ENCODE measurements around the gene TUBA4A.

TUBA4A gene

DNA sequence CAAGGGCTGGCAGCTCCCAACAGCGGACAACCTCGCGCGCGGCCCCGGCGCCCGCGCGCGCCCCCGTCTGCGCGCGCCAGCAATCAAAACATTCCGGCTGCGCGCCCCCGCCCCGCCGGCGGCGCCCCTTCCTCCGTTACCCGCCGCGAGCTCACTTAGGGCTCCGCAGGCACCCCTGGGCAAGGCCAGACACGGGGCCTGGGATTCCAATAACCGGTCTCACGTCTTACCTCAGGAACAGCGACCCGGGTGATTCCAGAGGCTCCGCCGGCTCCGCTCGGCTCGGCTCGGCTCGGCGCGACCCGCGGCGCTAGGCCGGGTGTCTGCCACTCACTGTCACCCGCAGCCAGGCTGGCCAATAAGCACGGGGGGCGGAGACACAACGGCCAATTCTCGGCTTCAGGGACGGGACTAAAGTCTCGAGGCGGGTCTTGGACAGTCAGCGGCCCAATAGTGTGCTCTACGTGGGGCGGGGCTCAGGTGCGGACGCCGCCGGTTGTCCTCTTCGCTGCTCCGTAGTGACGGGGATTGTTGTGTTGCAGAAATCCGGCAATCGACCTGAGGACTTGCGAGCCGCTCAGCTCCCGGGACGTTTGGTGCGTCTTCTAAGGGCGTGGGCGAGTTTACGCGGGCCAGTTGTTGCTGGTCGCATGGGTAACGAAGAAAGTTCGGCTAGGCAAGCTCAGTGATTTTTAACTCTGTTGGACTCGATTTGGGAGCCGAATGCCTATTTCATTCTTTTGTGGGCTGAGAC lies 24.2 kb downstream of the TUBA4A start, which contains the start of the genes ANKZF1 and ATG9A:
Gene ANKZF1, plus strand, starts transcription at position 502 of the 754 bp plus-strand sequence. CDS start 452 bp downstream, outside the sequence.
Gene ATG9A, minus strand, starts transcription at position 332 of the 754 bp plus-strand sequence. CDS start 1,612 bp downstream, outside the sequence.
- peak; percentile 96 for DNase-seq

DNA sequence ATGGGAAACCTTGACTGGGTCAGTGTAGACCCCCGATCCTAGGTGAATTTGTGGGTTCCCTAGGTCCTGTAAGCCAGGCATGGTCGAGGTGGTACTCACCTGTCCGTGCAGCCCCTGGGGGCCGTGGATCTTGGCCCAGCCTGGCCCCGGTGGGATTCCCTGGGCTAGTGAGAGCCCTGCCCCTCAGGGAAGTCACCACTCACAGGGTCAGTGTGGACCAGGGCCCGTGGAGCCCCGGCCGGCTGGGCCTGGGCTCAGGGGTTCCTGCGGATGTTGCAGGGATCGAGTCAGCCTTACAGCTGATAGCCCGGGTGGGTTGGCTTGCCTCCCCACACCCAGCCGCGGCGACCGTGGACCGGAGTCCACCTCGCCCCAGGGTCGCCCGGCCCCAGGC lies 24.8 kb downstream of the TUBA4A start:
- DNase-seq, result no peak

DNA sequence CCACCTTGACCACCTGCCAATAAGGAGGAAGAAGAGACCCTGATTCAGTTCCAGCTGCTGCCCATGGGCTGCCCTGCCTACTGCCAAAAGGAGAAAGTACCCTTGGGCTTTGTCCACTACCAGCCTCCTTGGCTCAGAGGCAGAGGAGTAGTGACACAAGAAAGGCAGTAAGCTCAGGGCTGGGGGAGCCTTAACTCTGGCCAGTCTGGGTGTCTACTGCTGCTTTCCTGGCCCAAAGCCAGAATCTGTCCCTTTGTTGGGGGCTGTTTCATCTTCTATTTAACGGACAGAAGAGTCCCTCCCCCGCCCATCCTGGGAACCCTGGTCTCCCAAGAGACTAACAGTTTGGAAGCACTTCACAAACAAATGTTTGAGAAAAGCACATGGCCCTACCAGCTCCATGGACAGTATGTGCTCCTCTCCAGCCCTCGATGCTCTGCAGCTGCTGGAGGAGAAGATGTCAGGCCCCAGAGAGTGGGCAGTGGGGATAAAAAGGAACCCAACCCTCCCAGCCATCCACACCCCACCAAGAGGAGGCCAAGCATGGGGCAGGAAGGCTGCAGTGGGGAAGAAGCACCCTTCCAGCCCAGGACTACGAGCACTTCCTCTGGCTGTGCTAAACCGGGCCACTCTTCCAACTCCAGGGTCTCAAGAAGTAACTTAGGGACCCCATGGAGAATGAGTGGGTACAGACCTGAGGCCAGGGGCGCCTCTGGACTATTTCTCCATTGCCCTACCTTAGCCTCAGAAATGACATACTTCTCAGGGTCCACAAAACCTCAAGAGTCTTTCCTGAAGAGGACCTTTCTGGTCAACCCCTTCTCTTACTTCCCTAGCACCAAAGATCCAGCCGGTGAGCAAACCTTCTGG lies 25.4 kb downstream of the TUBA4A start:
- no peak for DNase-seq

DNA sequence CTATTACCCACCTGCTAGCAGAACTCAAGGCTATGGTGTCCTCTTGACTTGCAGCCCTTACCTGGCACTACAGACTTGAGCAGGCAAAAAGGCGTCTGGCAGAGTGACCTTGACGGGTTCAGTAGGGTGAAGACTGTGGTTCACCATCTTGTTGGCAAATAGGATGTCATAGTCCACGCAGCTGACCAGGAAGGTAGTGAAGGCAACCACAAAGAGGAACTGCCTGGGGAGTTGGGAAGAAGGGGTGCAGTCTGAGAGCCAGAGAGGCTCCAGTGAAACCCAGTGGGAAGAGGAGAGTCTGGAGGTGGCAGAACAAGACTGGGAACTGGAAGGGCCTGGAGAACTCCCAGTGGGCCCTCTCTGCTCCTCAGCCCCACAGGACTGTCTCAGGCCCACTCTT lies 28.4 kb downstream of the TUBA4A start:
- no peak for DNase-seq

DNA sequence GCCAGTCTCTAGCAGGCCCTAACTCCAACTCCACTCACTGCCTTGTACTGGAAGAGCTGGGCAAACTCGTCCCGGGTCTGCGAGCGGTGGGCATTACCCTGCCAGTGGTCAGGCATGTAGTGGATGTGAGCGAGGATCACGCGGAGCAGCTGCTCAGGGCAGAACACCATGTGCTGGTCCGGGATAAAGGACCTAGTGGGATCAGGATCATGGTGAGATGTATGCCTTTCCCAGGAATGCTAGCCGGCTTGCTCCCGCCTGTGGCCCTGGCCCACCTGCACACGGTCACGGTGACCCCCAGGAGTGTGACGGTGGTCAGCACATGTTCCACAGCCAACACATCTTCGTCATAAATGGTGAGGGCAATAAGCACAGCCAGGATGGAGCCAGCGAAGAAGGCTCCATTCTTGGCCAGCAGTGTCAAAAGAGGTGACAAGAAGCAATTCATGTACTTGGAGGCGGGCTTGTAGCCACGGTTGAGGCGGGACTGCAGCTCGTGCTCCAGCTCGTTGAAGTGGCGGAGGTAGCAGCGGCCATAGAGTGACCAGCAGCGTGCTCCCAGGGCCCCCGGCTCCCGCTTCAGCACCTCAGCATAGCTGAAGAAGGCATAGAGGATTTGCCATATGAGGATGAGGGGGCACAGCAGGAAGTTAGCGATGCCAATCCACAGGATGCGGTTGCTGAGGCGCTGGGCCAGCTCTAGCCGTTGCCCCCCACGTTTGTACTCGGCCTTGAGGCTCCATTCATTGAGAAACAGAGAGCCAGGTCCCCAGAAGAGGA lies 29.7 kb downstream of the TUBA4A start:
- DNase-seq, result no peak

DNA sequence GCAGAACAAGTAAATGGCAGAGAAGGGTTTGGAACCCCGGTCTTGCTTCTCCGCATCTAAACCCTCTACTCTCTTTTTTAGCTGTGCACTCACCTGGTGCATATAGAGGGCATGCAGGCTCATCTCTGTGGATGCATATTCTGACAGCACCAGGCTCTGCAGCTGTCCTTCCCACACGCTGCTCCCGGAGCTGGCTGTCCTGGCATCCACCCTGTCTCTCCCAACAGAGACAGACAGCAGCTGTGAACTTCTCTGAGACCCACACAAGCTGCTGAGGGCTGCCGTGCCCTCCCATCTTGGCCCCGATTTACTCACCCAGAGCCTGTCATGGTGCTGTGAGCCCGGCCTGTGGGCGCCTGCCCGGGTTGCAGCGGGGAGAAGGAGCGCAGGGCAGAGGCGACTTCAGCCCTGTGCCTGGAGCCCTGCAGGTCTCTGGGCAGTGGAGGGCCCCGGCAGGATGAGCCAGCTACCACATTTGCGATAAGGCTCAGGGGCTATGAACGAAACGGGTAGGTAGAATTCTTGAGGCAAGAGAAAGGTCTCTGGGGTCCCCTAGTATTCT lies 31.7 kb downstream of the TUBA4A start:
- DNase-seq, result no peak

DNA sequence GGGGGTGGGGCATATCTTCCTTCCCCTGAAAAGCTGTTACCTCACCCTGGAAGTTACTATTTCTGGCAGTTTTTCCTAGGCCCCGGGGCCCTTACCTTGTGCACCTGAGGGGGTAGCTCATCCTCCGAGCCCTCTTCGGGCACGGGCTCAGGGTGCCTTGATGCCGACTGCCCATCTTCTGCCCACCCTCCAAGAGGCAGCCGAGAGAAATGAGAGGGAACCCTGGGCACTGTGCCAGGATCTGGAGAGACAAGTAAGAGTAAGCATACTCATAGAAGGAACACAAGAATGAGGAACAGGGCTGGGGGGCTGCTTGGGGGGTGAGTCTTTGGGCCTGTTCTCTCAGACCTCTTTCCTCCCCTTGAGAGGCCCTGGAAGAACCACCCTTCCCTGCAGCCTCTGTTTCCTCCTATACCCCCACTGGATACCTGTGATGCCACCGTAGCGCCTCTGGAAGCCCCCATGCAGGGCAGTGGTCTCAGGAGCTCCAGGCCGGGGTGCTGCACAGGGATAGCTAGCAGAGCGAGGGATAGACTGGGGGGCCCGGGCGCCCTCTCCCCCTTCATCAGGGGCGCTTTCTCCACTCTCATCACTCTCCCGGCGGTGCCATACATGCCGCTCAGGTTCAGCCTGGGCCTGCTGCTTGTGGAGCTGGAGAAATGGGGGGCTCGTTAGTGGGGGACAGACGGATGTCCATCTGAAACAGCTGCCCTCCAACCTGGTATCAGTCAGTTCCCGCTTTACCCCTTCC lies 32.9 kb downstream of the TUBA4A start:
- DNase-seq, result no peak

DNA sequence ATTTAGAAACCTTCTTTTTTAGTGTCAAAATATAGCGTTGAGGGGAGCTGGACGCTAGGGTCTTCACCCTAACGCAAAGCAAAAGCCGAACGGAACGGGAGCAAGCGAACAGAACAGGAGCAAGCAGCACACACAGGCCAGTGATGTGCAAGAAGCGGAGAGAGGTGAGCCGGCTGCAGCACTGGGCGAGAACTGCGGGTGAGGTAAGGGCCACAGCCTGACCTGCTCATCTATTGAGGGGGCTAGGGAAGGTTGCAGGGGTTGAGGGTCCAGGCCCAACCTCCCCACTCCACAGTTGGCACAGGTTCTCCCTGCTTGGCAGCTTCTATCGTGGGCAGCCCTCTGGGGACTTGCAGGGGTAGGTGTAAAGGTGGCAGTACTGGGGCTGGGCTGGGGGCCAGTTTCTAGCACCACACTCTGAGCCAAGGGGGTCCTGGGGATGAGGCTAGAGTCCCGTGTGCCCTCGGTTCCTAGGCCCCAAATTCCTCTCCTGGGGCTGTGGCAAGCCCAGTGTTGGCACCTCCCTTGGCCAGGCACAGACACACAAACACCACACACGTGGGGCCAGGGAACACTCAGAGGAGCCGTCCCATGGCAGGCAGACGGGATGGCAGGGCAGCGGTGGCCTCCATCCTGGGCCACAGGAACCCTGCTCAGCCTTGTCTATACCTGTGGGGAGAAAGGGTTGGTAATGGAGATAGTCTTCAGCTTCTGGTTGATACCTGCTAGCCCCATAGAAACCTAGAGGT lies 33.8 kb downstream of the TUBA4A start:
- DNase-seq, result no peak

DNA sequence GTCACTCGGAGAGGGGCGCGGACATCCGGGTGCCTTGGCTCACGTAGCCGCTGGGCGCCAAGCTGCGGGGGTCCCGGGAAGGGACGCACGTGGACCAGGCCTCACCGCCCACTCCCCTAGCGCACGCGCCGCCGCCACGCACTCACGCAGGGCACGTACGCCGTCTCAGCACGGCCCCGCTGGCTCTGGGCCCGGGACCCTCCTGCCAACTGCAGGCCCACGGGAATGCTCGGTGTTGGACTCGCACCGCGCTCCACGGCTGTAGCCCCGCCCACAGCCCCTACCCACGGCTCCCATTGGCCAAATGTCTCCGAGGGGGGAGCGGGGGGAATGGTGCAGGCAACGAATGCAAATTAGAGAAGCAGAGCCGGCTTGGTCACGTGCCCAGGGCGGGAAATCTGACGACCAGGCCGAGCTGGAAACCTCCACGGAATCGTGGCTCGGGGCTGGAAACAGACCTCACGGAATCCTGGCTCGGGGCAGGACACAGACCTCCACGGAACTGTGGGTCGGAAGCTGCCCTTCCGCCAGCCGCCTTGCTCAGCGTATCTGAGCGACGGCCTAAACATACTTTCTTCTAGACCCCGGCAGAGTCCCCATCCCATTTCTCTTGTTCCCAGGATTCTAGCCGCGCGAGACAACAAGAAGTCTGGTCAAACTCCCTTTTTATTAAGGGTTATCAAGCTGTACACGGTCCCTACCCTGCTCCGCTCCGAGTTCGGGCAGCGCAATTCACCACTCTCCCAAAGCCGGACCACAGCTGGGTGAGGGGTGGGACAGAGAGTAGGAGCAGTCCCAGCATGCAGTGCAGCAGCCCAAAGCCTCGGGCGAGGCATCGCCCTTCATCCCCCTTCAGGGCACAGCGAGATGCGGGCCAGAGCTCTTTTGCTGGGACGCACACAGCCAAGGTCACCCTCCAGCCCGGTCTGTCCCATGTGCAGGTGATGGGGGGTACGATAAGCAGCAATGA lies 34.7 kb downstream of the TUBA4A start, which contains the start of gene ABCB6:
Gene ABCB6, minus strand, starts transcription at position 227 of the 970 bp plus-strand sequence. CDS start 285 bp downstream, outside the sequence.
- peak; percentile 90 for DNase-seq

DNA sequence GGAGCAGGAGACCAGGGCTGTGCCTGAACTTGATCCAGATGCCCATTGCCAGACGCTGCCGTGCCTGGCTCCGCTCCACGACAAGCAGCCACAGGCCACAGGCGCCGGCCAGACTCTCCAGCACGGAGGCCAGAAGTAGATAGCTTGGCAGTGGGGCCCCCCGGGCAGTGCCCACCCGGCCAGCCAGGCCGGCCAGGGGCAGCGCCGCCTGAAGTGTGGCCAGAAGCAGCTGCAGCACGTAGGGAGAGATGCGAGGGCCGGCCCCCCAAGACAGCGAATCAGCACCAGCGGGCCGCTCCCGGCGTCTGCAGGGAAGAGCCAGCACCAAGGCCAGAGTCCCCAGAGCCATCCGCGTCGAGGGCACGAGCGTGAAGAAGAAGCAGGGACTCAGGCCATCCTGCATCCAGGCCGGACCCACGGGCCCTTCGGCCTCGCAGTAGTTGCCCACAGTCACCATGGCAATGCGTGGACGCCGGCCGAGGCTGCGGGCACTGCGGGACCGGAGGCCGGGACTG lies 35.4 kb downstream of the TUBA4A start:
- DNase-seq, result peak; percentile 73

DNA sequence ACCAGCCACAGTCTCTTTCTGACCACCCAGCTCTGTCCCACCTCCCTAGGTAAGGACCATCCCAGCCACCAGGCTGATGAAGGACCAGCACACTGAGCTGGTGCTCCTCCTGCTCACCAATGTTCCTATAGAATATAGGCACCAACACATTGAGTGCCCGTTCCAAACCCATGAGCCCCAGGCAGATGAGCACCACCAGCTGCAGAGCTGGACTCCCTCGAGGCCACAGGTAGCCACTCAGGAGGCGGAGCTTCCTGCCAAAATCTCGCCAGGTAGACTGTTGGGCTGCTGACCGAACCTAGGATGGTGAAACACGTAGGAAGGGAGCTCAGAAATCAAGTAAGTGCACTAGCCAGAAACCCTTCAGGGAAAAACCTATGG lies 37.2 kb downstream of the TUBA4A start:
- DNase-seq, result no peak

DNA sequence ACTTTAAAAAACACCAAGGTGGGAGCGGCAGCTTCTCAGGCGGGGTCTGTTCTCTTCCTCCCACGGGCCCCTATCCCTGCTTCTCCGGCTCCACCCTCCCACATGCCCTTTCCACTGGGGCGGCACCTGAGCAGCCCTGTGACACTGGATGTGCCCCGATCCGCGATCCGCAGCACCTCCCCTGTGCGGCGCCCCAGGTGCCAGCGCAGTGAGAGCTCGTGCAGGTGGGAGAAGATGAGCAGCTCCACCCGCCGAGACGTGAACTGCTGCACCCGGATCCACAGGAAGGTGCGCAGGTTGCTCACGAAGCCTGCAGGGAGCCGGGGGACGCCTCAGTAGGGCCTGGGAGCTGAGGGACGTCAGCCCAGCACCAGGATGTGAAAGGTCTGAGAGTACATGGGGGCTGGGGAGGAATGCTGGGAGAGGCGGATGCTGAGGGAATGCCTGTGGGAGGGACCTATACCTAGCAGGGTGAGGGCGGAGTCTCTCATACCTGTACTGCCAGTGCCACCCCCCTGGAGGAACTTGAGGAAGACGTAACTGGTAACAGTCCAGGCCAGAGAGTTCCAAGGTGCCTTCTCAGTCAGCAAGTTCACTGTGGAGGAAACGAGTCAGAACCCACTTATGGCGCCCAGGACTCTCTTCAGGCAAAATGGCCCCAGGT lies 37.7 kb downstream of the TUBA4A start:
- DNase-seq, result no peak

DNA sequence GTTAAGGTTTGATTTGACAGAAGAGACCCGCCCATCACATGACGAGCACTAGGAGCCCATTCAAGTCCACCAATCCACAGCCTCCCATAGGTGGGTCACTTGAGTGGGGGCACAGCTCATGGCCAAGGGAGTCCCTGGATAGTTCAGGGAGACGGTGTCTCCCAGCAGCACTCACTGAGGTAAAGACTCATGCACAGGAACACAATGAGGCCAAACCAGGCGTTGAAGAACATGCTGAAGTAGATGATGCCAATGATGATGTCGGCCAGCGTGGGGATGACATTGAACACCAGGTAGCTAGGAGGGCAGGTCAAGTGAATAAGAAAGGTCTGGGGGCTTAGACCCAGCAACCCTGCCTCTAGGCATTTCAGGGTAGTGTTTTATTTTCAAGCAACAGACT lies 38.9 kb downstream of the TUBA4A start:
- no peak for DNase-seq

DNA sequence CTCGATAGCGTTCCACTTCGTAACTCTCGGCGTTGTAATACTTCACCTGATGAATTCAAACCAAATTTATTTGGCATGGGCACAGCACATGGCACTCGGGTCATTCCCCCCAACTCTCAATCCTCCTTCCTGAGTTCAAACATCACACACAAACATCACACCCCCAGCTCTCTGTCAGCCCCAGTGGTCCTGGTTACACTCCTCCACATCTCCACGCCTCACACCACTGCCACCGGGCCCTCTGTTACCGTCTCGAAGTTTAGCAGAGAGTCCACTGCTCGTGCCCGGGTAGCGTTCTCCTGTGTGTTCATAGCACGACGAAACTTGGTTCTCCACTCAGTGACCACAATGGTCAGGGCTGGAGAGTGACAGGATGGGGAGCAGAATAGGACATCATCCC lies 39.6 kb downstream of the TUBA4A start:
- no peak for DNase-seq

DNA sequence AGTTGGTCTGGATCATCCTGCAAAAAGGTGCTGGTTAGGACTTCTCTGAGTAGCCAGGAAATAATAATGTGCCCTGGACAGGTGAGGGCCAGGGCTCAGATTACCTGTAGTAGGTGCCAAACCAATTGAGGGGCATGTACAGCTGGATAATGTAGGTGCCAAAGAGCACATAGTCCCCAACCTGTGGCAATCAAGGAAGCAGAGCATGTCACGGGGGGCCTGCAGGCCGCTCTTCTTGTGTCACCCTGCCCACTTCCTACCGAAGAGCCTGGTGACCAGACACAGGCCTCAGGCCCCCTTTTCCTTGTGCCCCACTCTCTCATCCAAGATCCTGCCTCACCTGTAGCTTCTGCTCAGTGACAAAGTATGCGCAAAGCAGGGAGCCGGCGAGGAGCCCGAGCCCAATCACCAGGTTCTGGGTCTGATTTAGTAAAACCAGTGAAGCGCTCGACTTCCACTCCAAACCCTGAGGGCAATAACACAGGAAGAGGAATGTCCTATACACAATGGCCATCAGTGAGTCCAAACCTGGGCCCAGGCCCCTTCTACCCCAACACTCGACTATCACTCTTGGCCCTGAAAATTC lies 40.1 kb downstream of the TUBA4A start:
- DNase-seq, result no peak

DNA sequence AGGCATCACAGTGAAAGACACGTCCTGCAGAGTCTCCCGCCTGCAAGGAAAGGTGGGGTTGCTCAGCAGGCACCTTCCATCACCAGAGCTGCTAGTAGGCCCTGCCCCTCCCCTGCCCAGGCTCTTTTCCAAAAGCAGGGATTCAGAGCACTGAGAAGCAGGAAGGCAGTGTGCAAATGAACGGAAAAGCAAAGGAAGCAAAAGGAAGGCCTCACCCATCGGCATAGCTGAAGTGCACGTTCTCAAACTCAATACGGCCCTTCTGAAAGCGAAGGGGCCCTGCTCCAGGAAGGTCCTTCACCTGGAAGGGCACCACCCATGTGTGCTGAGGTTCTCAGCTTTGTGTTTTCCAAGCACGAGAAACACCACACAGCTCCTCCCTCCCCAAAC lies 40.7 kb downstream of the TUBA4A start:
- DNase-seq, result no peak

DNA sequence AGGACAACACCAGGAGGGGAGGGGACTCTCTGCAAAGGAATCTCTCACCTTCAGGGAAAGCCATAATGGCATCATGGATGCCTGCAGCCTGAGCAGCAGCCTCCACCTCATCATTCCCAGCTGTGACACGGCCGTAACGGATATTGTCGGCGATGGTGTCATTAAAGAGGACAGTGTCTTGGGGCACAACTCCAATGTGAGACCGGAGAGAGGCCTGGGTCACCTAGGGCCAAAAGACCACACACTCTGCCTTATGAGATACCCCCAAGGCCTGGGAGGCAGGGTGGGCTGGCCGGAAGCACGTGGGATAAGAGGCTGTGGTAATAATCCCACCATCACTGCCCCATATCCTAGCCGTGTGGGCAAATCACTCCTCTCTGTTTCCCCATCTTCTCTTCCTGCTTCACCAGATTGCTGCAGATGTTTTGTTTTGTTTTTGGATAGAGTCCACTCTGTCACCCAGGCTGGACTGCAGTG lies 42.8 kb downstream of the TUBA4A start:
- no peak for DNase-seq

DNA sequence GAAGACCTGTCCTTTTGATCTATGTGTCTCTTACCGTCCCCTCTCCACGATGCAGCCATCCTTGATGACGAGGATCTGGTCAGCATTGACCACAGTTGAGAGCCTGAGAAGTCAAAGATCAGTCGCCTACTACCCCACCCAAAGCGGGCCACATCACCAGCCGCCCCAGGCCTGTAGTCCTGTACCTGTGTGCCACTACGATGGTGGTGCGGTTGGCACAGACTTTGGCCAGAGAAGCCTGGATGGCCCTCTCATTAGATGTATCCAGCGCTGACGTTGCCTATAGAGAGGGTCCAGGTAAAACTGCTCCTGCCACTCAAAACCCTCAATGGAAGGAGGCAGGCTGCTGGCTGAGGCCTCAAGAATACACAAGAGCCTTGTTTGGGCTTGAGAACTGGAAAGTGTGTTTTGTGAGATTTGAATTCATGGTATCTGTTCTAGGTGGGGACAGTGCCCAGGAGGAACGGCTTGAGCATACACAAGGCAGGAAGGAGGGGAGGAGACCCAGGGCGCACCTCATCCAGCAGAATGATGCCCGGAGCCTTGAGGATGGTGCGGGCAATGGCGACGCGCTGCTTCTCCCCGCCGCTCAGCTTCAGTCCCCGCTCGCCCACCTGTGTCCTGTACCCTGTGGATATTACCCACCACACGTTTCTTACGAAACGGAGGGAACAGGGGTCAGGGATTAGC lies 43.4 kb downstream of the TUBA4A start:
- no peak for DNase-seq
